WI38 (cell line): ENCODE measurements around the gene NDUFAF2.

Experiments
- H3K4me3 ChIP-seq: 2 replicates; pipeline ENCODE4 v1.5.1; 2011; ENCODE audit warnings: low read depth, mild to moderate bottlenecking, control low read depth, low read length
- TF ChIP-seq, protein P1 (sequence below): IDR thresholded peaks from 2 replicates; pipeline ENCODE4 v1.5.1; 2012; ENCODE audit warnings: low read depth, mild to moderate bottlenecking, control low read depth, low read length

NDUFAF2 gene

DNA sequence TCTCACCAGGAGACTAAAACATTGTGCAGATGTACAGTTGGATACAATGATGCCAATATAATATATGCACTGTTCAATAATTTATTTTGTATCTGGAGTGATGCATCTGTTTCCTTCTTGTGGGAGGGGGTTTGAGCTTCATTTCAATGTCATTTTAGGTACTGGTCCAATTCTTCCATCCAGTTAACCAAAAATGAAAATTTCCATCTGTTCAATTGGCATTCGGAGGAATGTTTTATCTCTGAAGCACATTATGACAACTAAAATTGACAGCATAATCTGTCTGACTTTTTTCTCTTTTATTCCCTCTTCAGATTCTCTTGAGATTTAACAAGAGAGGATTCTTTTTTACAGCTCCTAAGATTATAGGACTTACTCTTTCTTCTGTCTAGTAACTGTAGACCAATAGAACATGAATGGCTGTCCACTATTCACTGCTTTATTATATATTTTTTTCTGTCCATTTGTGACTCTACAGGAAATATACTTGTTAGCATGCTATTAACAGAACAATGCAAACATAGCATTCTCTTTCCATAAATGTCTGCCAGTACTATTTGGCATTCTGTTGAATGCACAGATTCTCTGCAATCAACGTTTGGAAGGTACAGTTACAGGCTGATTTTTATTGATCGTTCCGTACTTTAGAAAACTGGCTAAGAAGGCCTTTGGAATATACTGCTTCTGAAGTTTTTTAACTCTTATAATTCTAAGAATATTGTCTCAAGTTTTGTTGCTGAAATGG lies 57.8 kb downstream of the NDUFAF2 start:
- TF ChIP-seq, protein P1, sequence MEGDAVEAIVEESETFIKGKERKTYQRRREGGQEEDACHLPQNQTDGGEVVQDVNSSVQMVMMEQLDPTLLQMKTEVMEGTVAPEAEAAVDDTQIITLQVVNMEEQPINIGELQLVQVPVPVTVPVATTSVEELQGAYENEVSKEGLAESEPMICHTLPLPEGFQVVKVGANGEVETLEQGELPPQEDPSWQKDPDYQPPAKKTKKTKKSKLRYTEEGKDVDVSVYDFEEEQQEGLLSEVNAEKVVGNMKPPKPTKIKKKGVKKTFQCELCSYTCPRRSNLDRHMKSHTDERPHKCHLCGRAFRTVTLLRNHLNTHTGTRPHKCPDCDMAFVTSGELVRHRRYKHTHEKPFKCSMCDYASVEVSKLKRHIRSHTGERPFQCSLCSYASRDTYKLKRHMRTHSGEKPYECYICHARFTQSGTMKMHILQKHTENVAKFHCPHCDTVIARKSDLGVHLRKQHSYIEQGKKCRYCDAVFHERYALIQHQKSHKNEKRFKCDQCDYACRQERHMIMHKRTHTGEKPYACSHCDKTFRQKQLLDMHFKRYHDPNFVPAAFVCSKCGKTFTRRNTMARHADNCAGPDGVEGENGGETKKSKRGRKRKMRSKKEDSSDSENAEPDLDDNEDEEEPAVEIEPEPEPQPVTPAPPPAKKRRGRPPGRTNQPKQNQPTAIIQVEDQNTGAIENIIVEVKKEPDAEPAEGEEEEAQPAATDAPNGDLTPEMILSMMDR, result no peak
- no peak overlapping the region for H3K4me3 ChIP-seq

DNA sequence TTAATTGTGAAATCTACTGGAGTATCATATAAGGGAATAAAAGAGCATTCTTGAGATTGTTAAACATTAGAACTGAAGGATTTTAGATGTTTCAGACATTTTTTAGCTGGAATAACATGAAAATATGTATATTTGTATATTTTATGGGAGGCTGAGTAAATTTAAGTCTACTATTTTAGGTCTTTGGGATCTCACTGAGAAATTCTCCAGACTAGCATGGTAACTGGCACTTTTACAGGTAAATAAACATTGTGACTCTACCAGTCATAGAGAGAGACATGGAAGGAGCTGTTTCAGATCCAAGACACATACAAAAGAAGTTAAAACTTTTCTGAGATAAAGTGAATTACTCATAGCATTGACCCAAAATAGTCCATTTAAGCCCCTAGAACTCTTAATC lies 59.4 kb downstream of the NDUFAF2 start:
- TF ChIP-seq, protein P1, result no peak
- no peak overlapping the region for H3K4me3 ChIP-seq

DNA sequence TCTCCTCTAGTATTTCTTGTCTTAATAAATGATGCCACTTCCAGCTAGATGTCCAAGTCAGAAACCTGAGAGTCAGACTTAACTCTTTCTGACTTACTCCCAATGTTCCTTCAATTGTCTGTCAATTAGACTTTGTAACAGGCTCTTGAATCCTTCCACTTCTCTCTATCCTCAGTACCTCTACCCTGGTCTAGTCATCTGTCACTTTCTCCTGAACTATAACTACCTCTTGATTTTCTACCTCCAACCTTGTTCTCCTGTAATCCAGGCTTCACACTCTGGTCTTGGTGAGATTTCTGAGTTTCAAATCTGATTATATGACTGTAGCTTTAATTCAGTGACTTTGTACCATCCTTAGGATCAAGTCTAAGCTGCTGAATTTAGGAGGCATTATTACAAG lies 64.9 kb downstream of the NDUFAF2 start:
- TF ChIP-seq, protein P1, result no peak
- H3K4me3 ChIP-seq, result no peak overlapping the region

DNA sequence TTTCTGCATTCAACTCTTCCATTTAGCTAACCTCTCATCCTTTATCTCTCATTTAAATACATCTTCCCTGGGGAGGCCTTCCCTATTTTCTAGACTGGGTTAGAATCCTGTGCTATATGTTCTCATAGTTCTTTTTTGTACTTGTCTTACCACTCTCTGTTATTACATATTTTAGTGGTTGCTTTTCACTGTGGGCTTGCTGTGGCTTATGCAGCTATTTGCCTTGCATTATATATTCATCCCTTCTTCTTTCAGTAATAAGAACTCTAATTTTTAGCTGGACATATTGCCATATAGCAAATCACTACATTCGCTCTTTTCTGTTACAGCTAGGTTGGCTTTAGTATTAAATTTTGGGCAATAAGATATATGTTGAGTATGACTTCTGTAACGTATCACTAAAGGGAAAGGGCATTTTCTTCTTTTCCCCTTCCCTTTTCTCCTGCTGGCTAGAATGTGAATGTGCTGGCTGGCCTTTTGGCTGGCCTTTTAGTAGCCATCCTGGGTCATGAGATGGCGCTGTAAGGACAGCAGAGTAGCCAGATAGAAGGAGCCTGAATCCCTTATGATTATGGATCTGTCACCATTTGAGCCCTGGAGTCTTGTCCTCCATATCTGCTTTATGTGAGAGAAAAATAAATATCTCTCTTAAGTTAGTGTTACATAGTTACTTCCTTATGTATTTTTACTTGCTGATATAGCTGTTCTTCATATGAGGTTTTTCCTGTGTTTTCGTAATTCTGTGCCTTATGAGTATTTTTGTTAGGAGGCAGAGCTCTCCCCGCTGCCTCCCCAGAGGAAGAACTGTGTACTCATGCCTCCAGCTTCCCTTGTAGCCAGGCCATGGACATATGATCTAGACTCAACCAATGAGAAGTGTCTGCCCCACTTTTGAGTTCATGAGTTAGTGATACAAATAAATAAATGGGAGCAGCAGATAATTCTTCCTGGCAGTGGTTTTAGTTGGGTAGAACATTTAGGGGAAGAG lies 65.8 kb downstream of the NDUFAF2 start:
- no peak overlapping the region for H3K4me3 ChIP-seq
- TF ChIP-seq, protein P1, result peak; percentile 24; the same call in 1 of the 2 replicates

DNA sequence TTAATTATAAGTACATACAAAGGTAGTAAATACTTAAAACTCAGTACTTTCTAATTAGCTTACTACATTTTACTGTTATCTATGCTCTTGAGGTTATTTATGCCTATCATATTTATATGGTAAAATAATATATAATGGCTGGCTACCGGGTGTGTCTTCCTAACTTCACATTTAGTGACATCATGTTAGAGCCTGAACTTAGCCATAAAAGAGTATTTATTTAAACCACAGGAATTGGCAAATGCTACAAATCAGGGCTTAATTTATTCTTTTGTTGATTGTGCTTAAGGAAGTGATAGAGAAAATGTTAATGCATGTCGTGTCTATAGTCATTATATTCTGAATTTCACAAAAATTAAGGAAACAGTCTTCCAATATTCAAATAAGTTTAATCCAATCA lies 73.1 kb downstream of the NDUFAF2 start:
- H3K4me3 ChIP-seq, result no peak overlapping the region
- TF ChIP-seq, protein P1, result no peak

DNA sequence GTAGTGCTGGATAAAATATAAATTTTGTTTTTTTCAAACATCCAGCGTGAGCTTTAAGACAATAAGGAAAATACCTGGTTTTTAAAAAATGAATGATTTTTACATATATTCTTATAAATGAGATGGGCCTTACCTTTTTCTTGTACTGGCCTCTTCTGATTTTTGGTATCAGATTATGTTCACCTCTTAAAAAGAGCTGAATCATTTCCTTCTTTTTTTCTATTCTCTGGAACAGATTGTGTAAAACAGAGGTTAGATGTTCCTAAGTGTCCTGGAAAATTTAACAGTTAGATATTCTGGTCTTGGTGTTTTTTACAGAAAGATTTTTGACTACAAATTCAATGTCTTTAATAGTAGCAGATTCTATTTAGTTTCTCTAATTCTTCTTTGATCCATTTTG lies 74.6 kb downstream of the NDUFAF2 start:
- H3K4me3 ChIP-seq, result no peak overlapping the region
- TF ChIP-seq, protein P1, result no peak

DNA sequence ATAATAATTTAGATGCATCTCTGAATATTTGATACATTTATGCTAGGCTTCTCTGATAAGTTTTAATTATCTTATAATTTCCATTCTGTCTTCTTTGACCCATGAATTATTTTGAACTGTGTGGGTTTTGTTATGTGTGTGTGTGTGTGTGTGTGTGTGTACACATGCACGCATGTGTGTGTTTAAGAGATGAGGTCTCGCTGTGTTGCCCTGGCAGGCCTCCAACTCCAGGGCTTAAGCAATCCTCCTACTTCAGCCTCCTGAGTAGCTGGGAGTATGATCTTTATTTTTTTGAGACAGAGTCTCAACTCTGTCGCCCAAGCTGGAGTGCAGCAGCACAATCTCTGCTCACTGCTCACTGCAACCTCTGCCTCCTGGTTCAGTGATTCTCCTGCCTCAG lies 75.4 kb downstream of the NDUFAF2 start:
- TF ChIP-seq, protein P1, result no peak
- no peak overlapping the region for H3K4me3 ChIP-seq
